NCI-H1048 (cell line): Measurements from ENCODE around the gene STAC3.
A peak's percentile ranks its signal among the peaks of the same experiment; 100 is the strongest.

Experiments used
- DNase-seq: peaks from one replicate; lab custom pipeline; 2025; lab: John Stamatoyannopoulos, UW

Gene STAC3

DNA sequence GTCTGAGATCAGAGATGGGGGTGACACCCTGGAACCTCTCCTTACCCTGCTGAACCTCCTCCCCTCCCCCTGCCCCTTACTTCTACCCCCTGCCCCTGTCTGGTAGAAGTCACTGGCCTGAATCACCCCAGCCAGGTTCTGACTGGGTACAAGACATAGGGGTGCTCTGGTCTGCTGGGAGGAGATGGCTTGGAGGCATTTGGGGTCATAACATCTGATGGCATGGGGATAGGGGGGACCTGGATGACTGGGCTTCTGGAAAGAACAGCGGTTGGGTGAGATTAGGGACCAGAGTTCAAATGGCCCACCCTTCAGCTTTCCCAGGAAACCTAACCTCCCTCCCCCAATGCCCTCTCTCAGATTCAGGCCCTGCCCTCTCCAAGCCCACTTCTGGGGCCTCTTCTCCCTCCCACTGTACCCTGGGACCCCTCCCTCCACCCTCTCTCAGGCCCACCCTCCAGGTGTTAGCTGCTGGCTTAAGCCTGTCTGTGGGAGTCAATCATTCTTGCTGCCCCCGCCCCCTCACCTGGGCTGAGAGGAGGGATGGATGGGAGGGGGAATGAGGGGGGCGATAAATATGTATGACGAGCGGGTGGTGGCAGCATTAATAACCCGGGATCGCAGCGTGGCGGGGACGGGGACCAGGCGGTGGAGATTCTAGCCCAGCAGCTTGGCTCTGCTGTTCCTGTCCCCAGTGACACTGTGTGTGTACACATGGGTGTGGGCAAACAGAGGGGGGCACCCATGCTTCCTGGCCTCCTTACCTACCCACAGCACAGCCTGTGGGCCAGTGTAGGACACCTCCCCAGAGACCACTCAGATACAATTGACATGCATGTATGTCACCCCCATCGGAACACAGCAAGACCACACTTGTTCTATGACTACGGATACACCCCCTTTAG lies 28.4 kb downstream of the STAC3 start:
- DNase-seq: no peak

GRCh38 chr12:57221169-57221917 lies 29.6 kb downstream of the STAC3 start:
- DNase-seq: no peak

DNA sequence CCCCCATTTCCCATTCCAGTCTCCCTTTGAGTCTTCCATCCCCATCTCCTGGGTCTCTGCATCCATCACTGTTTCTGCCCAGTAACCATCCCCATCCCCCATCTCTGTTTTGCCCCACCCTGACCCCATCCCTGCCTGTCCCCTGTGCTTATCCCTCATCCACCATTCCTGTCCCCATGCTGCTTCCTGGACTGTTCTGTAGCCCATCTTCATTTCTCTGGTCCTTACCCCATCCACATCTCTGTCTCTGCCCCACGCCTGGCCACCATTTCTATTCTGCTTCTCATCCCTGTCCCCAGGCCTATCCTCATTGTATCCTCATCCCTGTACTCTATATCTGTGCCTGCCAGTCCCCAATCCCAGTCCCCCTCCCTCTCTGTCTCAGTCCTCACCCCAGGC lies 30.2 kb downstream of the STAC3 start:
- no peak for DNase-seq

- no peak for DNase-seq
These were observed 30.8 kb downstream of the STAC3 start for GRCh38 chr12:57219993-57220754.

DNA sequence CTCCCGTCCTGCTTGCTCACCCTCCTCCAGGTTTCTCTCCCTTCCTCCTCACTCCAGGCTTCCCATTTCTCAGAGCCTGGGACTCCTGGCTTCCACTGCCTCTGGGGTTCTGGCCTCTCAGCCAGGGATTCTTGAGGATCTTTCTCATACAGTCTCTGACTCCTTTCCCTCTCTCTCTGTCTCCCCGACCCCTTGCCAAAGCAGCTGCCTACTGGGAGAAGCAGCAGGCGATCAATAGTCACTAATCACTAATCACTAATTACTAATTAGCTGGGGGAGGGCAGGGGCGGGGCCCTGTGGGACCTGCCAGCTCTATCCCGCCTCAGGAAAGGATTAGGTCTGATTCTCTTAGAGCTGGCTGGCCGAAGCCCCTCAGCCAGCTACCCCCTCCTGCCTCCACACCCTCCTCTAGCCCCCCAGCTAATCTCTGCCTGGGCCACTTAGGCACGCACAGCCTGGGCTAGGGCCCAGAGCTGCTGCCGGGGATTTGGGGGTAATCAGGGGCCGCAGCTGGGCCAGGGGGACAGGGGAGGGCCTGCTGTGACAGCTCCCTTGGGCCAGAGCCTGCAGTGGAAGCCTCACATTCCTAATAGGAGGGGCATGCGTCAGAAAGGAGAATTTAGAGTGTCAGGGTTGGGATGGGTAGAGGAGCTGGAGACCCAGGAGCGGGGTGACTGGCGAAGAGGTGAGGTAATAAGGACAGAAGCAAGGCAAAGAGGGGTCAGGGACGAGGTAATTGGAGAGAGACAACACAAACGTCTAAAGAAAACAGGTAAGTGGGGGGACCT lies 31.6 kb downstream of the STAC3 start:
- DNase-seq: no peak

GRCh38 chr12:57218030-57218853 lies 32.7 kb downstream of the STAC3 start:
- DNase-seq: no peak

GRCh38 chr12:57216921-57217879 lies 33.8 kb downstream of the STAC3 start:
- no peak for DNase-seq

DNA sequence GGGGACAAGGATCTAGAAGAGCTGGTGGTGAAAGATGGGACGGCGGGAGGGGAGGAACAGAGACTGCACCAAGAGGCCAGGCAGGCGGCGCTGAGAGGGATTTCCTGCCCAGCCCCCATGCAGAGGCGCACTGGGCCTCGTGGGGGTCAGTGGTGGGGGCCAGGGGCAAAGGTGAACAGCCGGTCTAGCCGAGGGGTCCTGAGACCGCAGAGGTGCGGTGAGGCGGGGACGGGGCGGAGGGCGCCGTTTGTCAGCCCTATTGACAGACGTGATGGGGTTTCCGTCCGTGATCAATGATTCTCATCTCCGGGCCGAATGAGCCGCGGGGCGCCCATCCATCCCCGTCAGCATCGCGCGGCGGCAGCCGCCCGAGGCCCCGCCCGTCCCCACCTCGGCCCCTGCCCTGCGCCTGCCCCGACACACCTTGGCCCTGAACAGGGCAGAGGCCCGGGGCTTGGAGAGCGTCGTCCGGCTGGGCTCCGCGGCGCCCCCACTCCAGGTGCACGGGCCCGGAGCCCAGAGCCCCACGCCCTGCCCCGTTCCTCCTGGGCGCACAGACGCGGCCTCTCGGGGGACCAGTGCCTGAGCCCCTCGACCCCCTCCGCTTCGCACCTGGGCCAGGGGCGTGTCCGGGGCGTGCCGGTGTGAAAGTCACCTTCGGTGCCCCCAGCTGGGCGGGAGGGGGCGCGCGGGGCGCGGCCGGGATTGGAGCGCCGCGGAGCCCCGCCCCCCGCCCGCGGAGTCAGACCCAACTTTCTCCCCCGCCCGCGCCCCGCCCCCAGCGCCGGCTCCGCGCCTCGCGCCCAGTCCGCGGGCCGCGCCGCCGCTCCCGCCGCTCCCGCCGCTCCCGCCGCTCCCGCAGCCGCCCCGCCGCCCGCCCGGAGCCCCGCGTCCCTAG lies 34.7 kb downstream of the STAC3 start, which contains the start of gene NXPH4:
TSS of gene NXPH4 (plus strand) at position 781 of the 898 bp plus-strand sequence. CDS start 176 bp downstream, outside the sequence.
- peak; percentile 52 for DNase-seq

GRCh38 chr12:57215668-57216013 lies 35.3 kb downstream of the STAC3 start:
- no peak for DNase-seq

DNA sequence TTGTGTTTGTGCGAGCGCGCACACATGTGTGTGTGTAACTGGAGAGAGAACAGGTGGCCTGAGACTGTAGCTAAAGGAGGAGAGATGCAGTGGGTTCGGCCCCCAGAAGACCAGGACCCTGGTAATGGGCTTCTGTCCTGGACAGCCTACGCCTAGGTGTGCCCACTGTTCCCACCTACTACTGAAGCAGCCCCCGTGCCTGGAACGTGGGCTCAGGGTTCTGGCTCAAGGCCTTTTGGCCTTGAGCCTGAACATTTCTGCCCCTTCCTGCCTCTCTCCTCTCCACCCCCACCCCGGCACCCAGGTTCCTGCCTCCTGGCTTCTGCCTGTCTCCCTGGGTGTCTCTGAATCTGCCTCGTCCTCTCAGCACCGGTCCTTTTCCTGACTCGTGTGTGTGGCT lies 35.9 kb downstream of the STAC3 start:
- no peak for DNase-seq

DNA sequence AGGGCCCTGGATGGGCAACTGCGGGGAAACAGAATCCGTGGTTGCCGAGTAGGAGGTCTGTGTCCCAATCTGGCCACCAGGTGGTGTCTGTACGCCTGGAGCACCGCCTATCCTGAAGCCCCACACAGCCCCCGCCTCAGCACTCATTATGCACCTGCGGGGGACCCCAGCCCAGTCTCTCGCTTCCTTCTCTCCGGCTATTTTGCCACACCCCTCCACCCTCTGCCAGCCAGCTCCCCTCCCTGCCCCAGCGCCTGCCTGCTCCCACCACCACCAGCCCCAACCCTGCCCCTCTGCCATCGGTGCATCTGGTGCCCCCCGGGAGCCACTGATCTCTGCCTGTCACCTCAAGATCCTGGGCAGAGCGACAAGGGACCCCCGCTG lies 36.6 kb downstream of the STAC3 start:
- no peak for DNase-seq

GRCh38 chr12:57213763-57214397 lies 37.1 kb downstream of the STAC3 start:
- no peak for DNase-seq

DNA sequence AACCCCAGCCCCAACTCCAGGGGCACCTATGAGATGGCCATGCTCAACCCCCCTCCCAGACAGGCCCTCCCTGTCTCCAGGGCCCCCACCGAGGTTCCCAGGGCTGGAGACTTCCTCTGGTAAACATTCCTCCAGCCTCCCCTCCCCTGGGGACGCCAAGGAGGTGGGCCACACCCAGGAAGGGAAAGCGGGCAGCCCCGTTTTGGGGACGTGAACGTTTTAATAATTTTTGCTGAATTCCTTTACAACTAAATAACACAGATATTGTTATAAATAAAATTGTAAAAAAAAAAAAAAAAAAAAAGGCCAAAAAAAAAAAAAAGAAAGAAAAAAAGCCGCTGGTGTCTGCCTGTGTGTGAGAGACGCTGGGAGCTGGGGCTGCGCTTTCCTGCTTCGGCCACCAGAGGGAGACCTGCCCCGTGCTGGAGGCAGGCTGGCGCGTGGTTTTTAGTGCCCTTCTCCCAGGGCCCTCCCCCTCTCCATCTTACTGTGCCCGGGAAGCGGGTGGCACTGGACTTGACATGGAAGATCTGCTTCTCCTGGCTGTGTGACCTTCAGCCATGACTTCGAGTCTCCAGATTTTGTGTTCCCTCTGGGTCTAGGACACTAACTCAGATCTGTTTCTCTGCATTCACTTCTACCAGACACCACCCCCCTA lies 37.8 kb downstream of the STAC3 start:
- DNase-seq: peak; percentile 74

DNA sequence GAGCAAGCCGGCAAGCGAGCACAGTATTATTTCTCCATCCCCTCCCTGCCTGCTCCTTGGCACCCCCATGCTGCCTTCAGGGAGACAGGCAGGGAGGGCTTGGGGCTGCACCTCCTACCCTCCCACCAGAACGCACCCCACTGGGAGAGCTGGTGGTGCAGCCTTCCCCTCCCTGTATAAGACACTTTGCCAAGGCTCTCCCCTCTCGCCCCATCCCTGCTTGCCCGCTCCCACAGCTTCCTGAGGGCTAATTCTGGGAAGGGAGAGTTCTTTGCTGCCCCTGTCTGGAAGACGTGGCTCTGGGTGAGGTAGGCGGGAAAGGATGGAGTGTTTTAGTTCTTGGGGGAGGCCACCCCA lies 38.3 kb downstream of the STAC3 start:
- no peak for DNase-seq

GRCh38 chr12:57211791-57212700 lies 38.9 kb downstream of the STAC3 start:
- DNase-seq: no peak

GRCh38 chr12:57210926-57211692 lies 39.9 kb downstream of the STAC3 start:
- no peak for DNase-seq
